Measurements from ENCODE around the gene SHBG. TPM values are rescaled to one million over a fixed set of nuclear protein-coding genes. Genes with fewer than 3 reads are reported as not detected.

The SHBG gene
- total and polyA plus RNA-seq, 2 experiments from 2014 or later, result 0.38 to 0.48 TPM

DNA sequence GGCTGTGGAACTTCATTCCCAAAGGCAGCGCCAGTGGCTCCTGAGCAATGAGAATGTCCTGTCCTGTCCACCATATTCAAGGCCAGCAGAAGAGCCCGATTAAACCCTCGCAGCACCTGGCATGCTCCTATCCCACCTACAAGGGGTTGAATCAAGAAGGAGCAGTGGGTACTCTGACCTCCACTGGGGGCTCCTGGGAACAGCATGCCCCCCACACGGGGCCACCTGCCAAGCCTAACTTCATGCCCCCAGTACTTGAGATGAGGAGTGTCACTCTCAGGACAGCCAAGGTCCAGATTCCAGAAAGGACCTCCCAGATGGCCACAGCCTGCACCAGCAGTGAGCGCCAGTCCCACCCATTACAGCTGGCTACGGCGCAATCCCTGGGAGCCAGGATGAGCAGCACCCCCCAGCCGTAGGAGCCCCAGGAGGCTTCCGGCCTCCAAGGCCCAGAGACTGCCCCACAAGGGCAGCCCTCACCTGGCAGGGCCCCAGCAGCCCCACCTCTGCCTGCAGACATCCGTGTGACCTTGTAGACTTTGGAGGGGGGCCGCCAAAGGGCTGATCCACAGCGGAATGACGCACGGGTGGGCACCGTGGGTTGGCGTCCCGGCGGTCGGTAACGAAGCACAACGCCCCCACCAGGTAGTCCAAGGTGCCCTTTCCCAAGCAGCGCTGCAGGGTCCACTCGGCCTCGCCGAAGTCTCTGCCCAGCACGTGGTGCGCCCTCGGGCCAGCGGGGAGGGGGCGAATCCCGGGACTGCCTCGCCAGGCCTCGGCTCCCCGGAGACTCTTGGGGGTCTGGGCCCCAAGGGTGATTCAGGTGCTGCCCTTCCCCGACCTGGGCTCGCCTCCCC lies 47.3 kb upstream of the SHBG start:
- Mint-ChIP-seq H3K9me3 (peaks cover 5% of the 10 kb centered on the region; the same call in 2 of the 3 replicates), H3K27ac (peak overlapping the region; percentile 100), H3K36me3 (ENCODE audit: low read depth) (peaks cover 64% of the 10 kb centered on the region), H3K4me1 (peaks cover 55% of the 10 kb centered on the region), H3K27me3 (ENCODE audit: insufficient read depth, low read depth, poor library complexity) (peaks cover 43% of the 10 kb centered on the region), H3K4me3 (peak overlapping the region; percentile 98)
- ATAC-seq, result peak; percentile 0
- peak; percentile 47 for DNase-seq (ENCODE audit: low spot score)
- peak overlapping the region; percentile 97 for H3K27ac ChIP-seq (ENCODE audit: low read depth)
- peaks cover 47% of the 10 kb centered on the region for H3F3A ChIP-seq (replicated peaks; ENCODE audit: low read depth)
- H3K4me2 ChIP-seq, result peak overlapping the region; percentile 81
- H4K20me1 ChIP-seq (replicated peaks; ENCODE audit: insufficient read depth), result peaks cover 1% of the 10 kb centered on the region
- peaks cover 33% of the 10 kb centered on the region for H3K79me2 ChIP-seq (replicated peaks; ENCODE audit: insufficient read depth)
- peaks cover 19% of the 10 kb centered on the region for H3K4me1 ChIP-seq (ENCODE audit: insufficient read depth)
- no peak overlapping the region for H2AFZ ChIP-seq
- peaks cover 8% of the 10 kb centered on the region for H3K36me3 ChIP-seq (ENCODE audit: insufficient read depth)
- H3K27me3 ChIP-seq (ENCODE audit: insufficient read depth), result no peaks in the 10 kb centered on the region
- no peak; the same call in 1 of the 2 replicates for TF ChIP-seq POLR2AphosphoS5 (IDR thresholded peaks at IDR 0.05; ENCODE audit: low read depth)
- TF ChIP-seq, protein P1, sequence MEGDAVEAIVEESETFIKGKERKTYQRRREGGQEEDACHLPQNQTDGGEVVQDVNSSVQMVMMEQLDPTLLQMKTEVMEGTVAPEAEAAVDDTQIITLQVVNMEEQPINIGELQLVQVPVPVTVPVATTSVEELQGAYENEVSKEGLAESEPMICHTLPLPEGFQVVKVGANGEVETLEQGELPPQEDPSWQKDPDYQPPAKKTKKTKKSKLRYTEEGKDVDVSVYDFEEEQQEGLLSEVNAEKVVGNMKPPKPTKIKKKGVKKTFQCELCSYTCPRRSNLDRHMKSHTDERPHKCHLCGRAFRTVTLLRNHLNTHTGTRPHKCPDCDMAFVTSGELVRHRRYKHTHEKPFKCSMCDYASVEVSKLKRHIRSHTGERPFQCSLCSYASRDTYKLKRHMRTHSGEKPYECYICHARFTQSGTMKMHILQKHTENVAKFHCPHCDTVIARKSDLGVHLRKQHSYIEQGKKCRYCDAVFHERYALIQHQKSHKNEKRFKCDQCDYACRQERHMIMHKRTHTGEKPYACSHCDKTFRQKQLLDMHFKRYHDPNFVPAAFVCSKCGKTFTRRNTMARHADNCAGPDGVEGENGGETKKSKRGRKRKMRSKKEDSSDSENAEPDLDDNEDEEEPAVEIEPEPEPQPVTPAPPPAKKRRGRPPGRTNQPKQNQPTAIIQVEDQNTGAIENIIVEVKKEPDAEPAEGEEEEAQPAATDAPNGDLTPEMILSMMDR (conservative IDR thresholded peaks at IDR 0.05; ENCODE audit: low read depth in 2 of 2), result peak in 1 of 2 experiments; percentile 27; a peak in 1 of 4 replicates
- no peaks in the 10 kb centered on the region; the same call in 1 of the 2 replicates for H3K9me2 ChIP-seq (ENCODE audit: insufficient read depth)
- peak overlapping the region; percentile 60 for H3K4me3 ChIP-seq

DNA sequence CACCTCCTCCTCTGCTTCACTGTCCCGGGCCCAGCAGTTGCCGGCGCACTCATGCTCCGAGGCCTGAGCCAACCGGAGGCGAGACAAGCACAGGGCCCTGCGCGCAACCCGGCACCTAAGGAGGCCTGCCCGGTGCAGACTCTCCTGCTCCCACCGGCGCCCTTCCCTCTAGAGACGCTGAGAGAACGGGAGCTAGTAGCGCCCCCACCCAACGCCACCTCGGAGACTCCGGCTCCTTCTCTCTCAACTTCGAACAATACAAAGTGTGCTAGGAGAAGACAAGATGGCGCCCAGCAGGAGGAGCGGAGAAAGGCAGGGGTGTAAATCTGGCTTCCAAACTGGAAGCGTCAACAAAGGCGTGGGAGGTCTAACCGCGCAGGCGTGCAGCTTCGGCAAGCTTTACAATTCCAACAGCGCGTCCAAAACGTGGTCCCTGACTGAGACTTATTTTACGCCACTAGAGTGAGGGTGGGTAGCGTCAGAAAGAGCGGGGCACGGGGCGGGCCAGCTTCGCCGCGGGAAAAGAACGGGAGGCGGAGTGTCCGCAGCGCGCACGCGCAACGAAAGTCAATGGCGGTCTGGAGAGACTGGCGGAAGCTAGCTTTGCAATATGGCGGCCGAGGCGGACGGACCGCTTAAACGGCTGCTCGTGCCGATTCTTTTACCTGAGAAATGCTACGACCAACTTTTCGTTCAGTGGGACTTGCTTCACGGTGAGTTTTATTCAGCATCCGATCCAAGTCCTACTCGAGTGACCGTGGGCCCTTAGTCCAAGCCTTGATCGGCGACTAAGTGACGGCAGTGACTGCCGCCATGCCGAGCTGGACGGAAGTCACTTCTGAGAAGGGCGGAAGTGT lies 46.5 kb upstream of the SHBG start, which contains the start of gene MPDU1:
Gene MPDU1 (plus strand): TSS at position 600 of the 857 bp plus-strand sequence. CDS start 11 bp downstream, at position 611.
- Mint-ChIP-seq H3K4me1 (peaks cover 53% of the 10 kb centered on the region), H3K4me3 (peak within 1 kb of the TSS; percentile 98), H3K27ac (peak within 1 kb of the TSS; percentile 100), H3K27me3 (ENCODE audit: insufficient read depth, low read depth, poor library complexity) (peaks cover 42% of the 10 kb centered on the region), H3K9me3 (peaks cover 5% of the 10 kb centered on the region; the same call in 2 of the 3 replicates), H3K36me3 (ENCODE audit: low read depth) (peaks cover 63% of the 10 kb centered on the region)
- Histone ChIP-seq H3F3A (replicated peaks; ENCODE audit: low read depth) (peaks cover 45% of the 10 kb centered on the region), H4K20me1 (replicated peaks; ENCODE audit: insufficient read depth) (no peaks in the 10 kb centered on the region; the same call in 1 of the 2 replicates), H3K9me2 (ENCODE audit: insufficient read depth) (no peaks in the 10 kb centered on the region; the same call in 1 of the 2 replicates), H3K36me3 (ENCODE audit: insufficient read depth) (no peaks in the 10 kb centered on the region; the same call in 1 of the 2 replicates), H3K4me2 (peak within 1 kb of the TSS; percentile 81), H3K4me1 (ENCODE audit: insufficient read depth) (peaks cover 19% of the 10 kb centered on the region), H3K4me3 (peak within 1 kb of the TSS; percentile 60), H3K79me2 (replicated peaks; ENCODE audit: insufficient read depth) (peaks cover 33% of the 10 kb centered on the region), H2AFZ (peak within 1 kb of the TSS; percentile 48; the same call in 1 of the 2 replicates), H3K27ac (ENCODE audit: low read depth) (peak within 1 kb of the TSS; percentile 97), H3K27me3 (ENCODE audit: insufficient read depth) (no peaks in the 10 kb centered on the region)
- DNase-seq (ENCODE audit: low spot score) (peak; percentile 98), ATAC-seq (peak; percentile 37)
- TF ChIP-seq, protein P2, sequence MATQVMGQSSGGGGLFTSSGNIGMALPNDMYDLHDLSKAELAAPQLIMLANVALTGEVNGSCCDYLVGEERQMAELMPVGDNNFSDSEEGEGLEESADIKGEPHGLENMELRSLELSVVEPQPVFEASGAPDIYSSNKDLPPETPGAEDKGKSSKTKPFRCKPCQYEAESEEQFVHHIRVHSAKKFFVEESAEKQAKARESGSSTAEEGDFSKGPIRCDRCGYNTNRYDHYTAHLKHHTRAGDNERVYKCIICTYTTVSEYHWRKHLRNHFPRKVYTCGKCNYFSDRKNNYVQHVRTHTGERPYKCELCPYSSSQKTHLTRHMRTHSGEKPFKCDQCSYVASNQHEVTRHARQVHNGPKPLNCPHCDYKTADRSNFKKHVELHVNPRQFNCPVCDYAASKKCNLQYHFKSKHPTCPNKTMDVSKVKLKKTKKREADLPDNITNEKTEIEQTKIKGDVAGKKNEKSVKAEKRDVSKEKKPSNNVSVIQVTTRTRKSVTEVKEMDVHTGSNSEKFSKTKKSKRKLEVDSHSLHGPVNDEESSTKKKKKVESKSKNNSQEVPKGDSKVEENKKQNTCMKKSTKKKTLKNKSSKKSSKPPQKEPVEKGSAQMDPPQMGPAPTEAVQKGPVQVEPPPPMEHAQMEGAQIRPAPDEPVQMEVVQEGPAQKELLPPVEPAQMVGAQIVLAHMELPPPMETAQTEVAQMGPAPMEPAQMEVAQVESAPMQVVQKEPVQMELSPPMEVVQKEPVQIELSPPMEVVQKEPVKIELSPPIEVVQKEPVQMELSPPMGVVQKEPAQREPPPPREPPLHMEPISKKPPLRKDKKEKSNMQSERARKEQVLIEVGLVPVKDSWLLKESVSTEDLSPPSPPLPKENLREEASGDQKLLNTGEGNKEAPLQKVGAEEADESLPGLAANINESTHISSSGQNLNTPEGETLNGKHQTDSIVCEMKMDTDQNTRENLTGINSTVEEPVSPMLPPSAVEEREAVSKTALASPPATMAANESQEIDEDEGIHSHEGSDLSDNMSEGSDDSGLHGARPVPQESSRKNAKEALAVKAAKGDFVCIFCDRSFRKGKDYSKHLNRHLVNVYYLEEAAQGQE (IDR thresholded peaks at IDR 0.05; ENCODE audit: unreplicated experiment), result no peak
- peak; percentile 59 for TF ChIP-seq POLR2AphosphoS5 (IDR thresholded peaks at IDR 0.05; ENCODE audit: low read depth)
- TF ChIP-seq, protein P3, sequence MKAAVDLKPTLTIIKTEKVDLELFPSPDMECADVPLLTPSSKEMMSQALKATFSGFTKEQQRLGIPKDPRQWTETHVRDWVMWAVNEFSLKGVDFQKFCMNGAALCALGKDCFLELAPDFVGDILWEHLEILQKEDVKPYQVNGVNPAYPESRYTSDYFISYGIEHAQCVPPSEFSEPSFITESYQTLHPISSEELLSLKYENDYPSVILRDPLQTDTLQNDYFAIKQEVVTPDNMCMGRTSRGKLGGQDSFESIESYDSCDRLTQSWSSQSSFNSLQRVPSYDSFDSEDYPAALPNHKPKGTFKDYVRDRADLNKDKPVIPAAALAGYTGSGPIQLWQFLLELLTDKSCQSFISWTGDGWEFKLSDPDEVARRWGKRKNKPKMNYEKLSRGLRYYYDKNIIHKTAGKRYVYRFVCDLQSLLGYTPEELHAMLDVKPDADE (IDR thresholded peaks at IDR 0.05), result peak; percentile 66

Data from GM23338 (cell line).